ENCODE results near the gene EDEM2. TPM values are rescaled to one million over a fixed set of nuclear protein-coding genes. Genes with fewer than 3 reads are reported as not detected.
"Not testable (repeated sequence)": the region's sequence is repeated elsewhere in the genome, so short reads cannot be mapped to it uniquely, and the experiment has no call there.

EDEM2 gene
- polyA plus RNA-seq, 2 of the 4 experiments (the other 2 are of a cell fraction), result 41.6 to 51.2 TPM

- no peak; a peak in 1 of 6 replicates for ATAC-seq
- Histone ChIP-seq H3K4me2 (no peak overlapping the region), H3K4me1 (no peaks in the 10 kb centered on the region; the same call in 2 of the 3 replicates), H3K9me3 (no peaks in the 10 kb centered on the region), H3K27ac (0 out of 6 replicates have a peak overlapping the region, but pooled peaks of 1 of the 2 experiments have one; percentile 52), H3K4me3 (no peak overlapping the region)
- DNase-seq (ENCODE audit: low read depth in 1 of 2, low spot score in 1 of 2), result no peak
- CTCF ChIA-PET, result interaction anchor here (0.6 to 2.8 kb wide), 9 partner anchors 19 to 710 kb away, joined by 3 to 14 read pairs (median 3); partner anchors contain the start of genes EDEM2 and TRPC4AP
- TF ChIP-seq FOXS1 (CRISPR knock-in tag; IDR thresholded peaks at IDR 0.05) (no peak), KDM1A (IDR thresholded peaks at IDR 0.05; ENCODE audit: low read depth) (no peak), POLR2AphosphoS2 (conservative IDR thresholded peaks at IDR 0.05; ENCODE audit: low read length) (no peak), RCOR1 (IDR thresholded peaks at IDR 0.05; ENCODE audit: low read depth, low read length) (no peak), CHD4 (IDR thresholded peaks at IDR 0.05; ENCODE audit: borderline replicate concordance) (no peak), CEBPB (IDR thresholded peaks at IDR 0.05) (no peak), CTCF (IDR thresholded peaks at IDR 0.05) (no peak), ZC3H11A (IDR thresholded peaks at IDR 0.05) (no peak), MYC (IDR thresholded peaks at IDR 0.05; ENCODE audit: borderline replicate concordance, low read length) (no peak), PHF8 (IDR thresholded peaks at IDR 0.05; ENCODE audit: borderline replicate concordance, low read depth) (no peak), FOSB (CRISPR knock-in tag; IDR thresholded peaks at IDR 0.05) (no peak), SMC3 (IDR thresholded peaks at IDR 0.05) (no peak), HES2 (IDR thresholded peaks at IDR 0.05) (no peak), E2F6 (IDR thresholded peaks at IDR 0.05; ENCODE audit: borderline replicate concordance, low read depth) (no peak), CBX8 (IDR thresholded peaks at IDR 0.05) (no peak), CHD2 (IDR thresholded peaks at IDR 0.05; ENCODE audit: low read length, partially characterized antibody) (no peak), NR3C1 (IDR thresholded peaks at IDR 0.05) (no peak), HDAC2 (IDR thresholded peaks at IDR 0.05) (no peak)
- WGBS (ENCODE audit: missing lambda C conversion rate), result 79% methylated on average over 4 of the region's 4 CpGs
- POLR2A ChIA-PET, result no interaction called here
- FAIRE-seq, result no peak
Observed at GRCh38 chr20:35165221-35166185, 18.4 kb upstream of the EDEM2 start.

- ATAC-seq; H3K4me1 ChIP-seq; DNase-seq (ENCODE audit: low read depth in 1 of 2, low spot score in 1 of 2); H3K27ac ChIP-seq; H3K9me3 ChIP-seq; POLR2A ChIA-PET; H3K4me3 ChIP-seq; H3K4me2 ChIP-seq; FAIRE-seq: not testable (repeated sequence)
- CTCF ChIA-PET, result interaction anchor here (0.9 to 1.4 kb wide), 2 partner anchors 19 to 100 kb away, joined by 3 to 10 read pairs; no protein-coding TSS in a partner anchor
Observed at GRCh38 chr20:35164531-35164930, 17.4 kb upstream of the EDEM2 start.

- WGBS (ENCODE audit: missing lambda C conversion rate), result 83% methylated on average over 5 of the region's 5 CpGs
Observed at GRCh38 chr20:35160341-35160740, 13.2 kb upstream of the EDEM2 start.

More at GRCh38 chr20:35160341-35160740, 13.2 kb upstream of the EDEM2 start:
- ATAC-seq; DNase-seq (ENCODE audit: low read depth in 1 of 2, low spot score in 1 of 2); POLR2A ChIA-PET; H3K4me1 ChIP-seq; H3K27ac ChIP-seq; H3K4me2 ChIP-seq; FAIRE-seq; H3K4me3 ChIP-seq; H3K9me3 ChIP-seq: not testable (repeated sequence)
- CTCF ChIA-PET, result interaction anchor here (2.6 kb wide), 1 partner anchor 109 kb away, joined by 7 read pairs; no protein-coding TSS in a partner anchor
